ENCODE data around the gene SORCS3. TPM values are rescaled to one million over a fixed set of nuclear protein-coding genes. Genes with fewer than 3 reads are reported as not detected.

Gene SORCS3
- total RNA-seq, 1 donor from 2014 or later, result 0.31 TPM

- no peak for DNase-seq (ENCODE audit: low spot score, unreplicated experiment)
- TF ChIP-seq, protein P1, sequence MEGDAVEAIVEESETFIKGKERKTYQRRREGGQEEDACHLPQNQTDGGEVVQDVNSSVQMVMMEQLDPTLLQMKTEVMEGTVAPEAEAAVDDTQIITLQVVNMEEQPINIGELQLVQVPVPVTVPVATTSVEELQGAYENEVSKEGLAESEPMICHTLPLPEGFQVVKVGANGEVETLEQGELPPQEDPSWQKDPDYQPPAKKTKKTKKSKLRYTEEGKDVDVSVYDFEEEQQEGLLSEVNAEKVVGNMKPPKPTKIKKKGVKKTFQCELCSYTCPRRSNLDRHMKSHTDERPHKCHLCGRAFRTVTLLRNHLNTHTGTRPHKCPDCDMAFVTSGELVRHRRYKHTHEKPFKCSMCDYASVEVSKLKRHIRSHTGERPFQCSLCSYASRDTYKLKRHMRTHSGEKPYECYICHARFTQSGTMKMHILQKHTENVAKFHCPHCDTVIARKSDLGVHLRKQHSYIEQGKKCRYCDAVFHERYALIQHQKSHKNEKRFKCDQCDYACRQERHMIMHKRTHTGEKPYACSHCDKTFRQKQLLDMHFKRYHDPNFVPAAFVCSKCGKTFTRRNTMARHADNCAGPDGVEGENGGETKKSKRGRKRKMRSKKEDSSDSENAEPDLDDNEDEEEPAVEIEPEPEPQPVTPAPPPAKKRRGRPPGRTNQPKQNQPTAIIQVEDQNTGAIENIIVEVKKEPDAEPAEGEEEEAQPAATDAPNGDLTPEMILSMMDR (IDR thresholded peaks at IDR 0.05; ENCODE audit: unreplicated experiment), result no peak
- no peaks in the 10 kb centered on the region for H3K9me3 Mint-ChIP-seq (ENCODE audit: low read depth)
- no peak overlapping the region for H3K4me3 Mint-ChIP-seq (ENCODE audit: low read depth)
- no peak overlapping the region for H3K27ac Mint-ChIP-seq
- H3K4me1 Mint-ChIP-seq (ENCODE audit: low read depth), result peaks cover 3% of the 10 kb centered on the region
- peaks cover 5% of the 10 kb centered on the region for H3K27me3 Mint-ChIP-seq
- H3K36me3 Mint-ChIP-seq (ENCODE audit: insufficient read depth), result no peaks in the 10 kb centered on the region
These were observed 126.2 kb downstream of the SORCS3 start for GRCh38 chr10:104767282-104767681.

- peaks cover 3% of the 10 kb centered on the region for H3K4me1 Mint-ChIP-seq (ENCODE audit: low read depth)
- TF ChIP-seq, protein P1 (IDR thresholded peaks at IDR 0.05; ENCODE audit: unreplicated experiment), result no peak
These were observed 126.7 kb downstream of the SORCS3 start for GRCh38 chr10:104767745-104768144.

GRCh38 chr10:104773105-104773504 lies 132.0 kb downstream of the SORCS3 start:
- TF ChIP-seq, protein P1 (IDR thresholded peaks at IDR 0.05; ENCODE audit: unreplicated experiment), result no peak
- Mint-ChIP-seq H3K36me3 (ENCODE audit: insufficient read depth) (no peaks in the 10 kb centered on the region), H3K27ac (no peak overlapping the region), H3K4me3 (ENCODE audit: low read depth) (no peak overlapping the region), H3K27me3 (peaks cover 33% of the 10 kb centered on the region), H3K4me1 (ENCODE audit: low read depth) (no peaks in the 10 kb centered on the region), H3K9me3 (ENCODE audit: low read depth) (no peaks in the 10 kb centered on the region)
- DNase-seq (ENCODE audit: low spot score, unreplicated experiment), result no peak

More at GRCh38 chr10:104767745-104768144, 126.7 kb downstream of the SORCS3 start:
- Mint-ChIP-seq H3K9me3 (ENCODE audit: low read depth) (no peaks in the 10 kb centered on the region), H3K27ac (no peak overlapping the region), H3K36me3 (ENCODE audit: insufficient read depth) (no peaks in the 10 kb centered on the region), H3K4me3 (ENCODE audit: low read depth) (no peak overlapping the region), H3K27me3 (peaks cover 9% of the 10 kb centered on the region)
- no peak for DNase-seq (ENCODE audit: low spot score, unreplicated experiment)

DNA sequence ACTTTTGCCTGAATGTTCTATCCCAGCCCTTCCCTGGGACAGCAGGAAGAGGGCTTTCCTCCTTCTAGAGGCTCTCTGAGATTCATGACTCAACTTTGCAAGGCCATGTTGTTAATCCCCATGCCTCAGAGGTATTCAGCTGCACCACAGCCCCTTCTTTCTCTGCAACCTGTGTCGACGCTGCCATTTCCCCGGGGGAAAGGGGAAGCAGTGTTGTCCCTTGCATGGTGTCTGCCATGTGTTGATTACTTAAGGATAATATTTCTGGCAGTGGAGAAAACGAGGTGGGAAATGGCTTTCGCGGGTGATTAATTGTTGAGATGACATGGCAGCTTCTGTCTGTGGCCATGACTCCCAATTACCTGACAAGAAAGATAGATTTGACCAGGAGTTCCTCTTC lies 133.1 kb downstream of the SORCS3 start:
- H3K9me3 Mint-ChIP-seq (ENCODE audit: low read depth), result no peaks in the 10 kb centered on the region
- no peak overlapping the region for H3K27ac Mint-ChIP-seq
- H3K27me3 Mint-ChIP-seq, result peaks cover 33% of the 10 kb centered on the region
- H3K4me1 Mint-ChIP-seq (ENCODE audit: low read depth), result no peaks in the 10 kb centered on the region
- no peaks in the 10 kb centered on the region for H3K36me3 Mint-ChIP-seq (ENCODE audit: insufficient read depth)
- DNase-seq (ENCODE audit: low spot score, unreplicated experiment), result no peak
- TF ChIP-seq, protein P1 (IDR thresholded peaks at IDR 0.05; ENCODE audit: unreplicated experiment), result no peak
- no peak overlapping the region for H3K4me3 Mint-ChIP-seq (ENCODE audit: low read depth)

DNA sequence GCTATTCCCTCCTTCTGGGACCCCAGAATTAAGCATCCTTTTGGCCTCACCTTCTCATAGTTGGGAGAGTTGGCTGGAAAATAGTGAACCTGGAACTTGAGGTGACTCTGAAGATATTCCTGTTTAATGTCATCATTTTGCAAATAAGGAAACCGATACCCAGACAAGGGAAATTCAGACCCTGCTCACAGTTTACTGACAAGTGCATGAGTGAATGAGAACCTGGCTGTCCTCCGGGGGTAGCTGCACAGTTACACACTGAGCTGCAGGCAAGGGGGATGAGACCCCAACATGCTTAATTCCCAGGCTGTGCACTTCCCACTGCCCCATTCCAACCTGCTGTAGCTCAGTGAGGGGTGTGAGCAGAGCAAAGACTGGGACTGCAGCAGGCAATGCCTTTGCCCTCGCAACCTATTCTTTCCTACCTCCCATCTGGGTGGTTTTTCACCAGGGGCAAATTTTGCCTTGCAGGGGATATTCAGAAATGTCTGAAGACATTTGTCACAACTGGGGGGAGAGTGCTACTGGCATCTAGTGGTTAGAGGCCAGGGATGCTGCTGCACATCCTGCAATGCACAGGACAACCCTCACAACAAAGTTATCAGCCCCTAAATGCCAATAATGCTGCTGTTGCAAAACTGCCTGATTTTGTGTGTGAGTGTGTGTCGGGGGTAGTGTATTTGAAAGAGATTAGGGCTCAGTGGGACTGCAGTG lies 136.2 kb downstream of the SORCS3 start:
- Mint-ChIP-seq H3K9me3 (ENCODE audit: low read depth) (no peaks in the 10 kb centered on the region), H3K4me1 (ENCODE audit: low read depth) (no peaks in the 10 kb centered on the region), H3K4me3 (ENCODE audit: low read depth) (no peak overlapping the region), H3K36me3 (ENCODE audit: insufficient read depth) (no peaks in the 10 kb centered on the region), H3K27me3 (peaks cover 29% of the 10 kb centered on the region), H3K27ac (no peak overlapping the region)
- DNase-seq (ENCODE audit: low spot score, unreplicated experiment), result no peak
- TF ChIP-seq, protein P1 (IDR thresholded peaks at IDR 0.05; ENCODE audit: unreplicated experiment), result no peak

All from progenitor cell of endocrine pancreas (in vitro differentiated cells).